ENCODE results near the gene STPG4. TPM values are rescaled to one million over a fixed set of nuclear protein-coding genes. Genes with fewer than 3 reads are reported as not detected.
"Not testable (repeated sequence)": the region's sequence is repeated elsewhere in the genome, so short reads cannot be mapped to it uniquely, and the experiment has no call there.

Gene STPG4
- total RNA-seq, 1 experiment from 2014 or later = 0.13 TPM

DNA sequence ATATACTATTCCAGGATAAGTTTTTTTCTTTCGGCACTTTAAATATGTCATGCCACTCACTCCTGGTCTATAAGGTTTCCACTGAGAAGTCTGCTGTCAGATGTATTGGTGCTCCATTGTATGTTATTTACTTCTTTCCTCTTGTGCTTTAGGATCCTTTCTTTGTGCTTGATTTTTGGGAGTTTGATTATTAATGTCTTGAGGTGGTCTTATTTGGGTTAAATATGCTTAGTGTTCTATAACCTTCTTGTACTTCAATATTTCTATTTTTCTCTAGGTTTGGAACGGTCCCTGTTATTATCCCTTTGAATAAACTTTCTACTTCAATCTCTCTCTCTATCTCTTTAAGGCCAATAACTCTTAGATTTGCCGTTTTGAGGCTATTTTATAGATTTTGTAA, 28.3 kb downstream of the STPG4 start:
- Histone ChIP-seq H3K14ac (ENCODE audit: insufficient read depth, low read length) (no peak overlapping the region), H3K4me1 (ENCODE audit: insufficient read depth, low read length) (no peaks in the 10 kb centered on the region), H3K27me3 (ENCODE audit: insufficient read depth, low read length) (no peaks in the 10 kb centered on the region), H3K23ac (ENCODE audit: insufficient read length, low read depth, low read length) (no peak overlapping the region), H3K9me3 (ENCODE audit: control insufficient read depth, low read depth, low read length) (no peaks in the 10 kb centered on the region), H4K20me1 (ENCODE audit: control insufficient read depth, insufficient read depth, insufficient read length) (no peaks in the 10 kb centered on the region), H3K27ac (ENCODE audit: insufficient read length, low read depth, low read length) (no peak overlapping the region), H3K56ac (ENCODE audit: insufficient read length, low read depth, low read length) (no peak overlapping the region), H3K79me1 (ENCODE audit: insufficient read depth, low read depth, low read length, poor library complexity, severe bottlenecking) (no peaks in the 10 kb centered on the region), H2BK15ac (ENCODE audit: low read depth, low read length) (no peak overlapping the region), H3K18ac (ENCODE audit: insufficient read length, low read depth, low read length) (no peak overlapping the region), H2AK5ac (ENCODE audit: insufficient read length, low read length) (no peak overlapping the region), H2BK12ac (ENCODE audit: insufficient read length, low read depth, low read length) (no peak overlapping the region), H4K8ac (replicated peaks; ENCODE audit: insufficient read length, low read depth, low read length) (no peak overlapping the region), H3T11ph (ENCODE audit: low read length) (no peak overlapping the region), H4K5ac (ENCODE audit: insufficient read length, low read depth, low read length) (no peak overlapping the region), H2BK20ac (ENCODE audit: low read depth, low read length, poor library complexity, severe bottlenecking) (no peak overlapping the region), H4K91ac (ENCODE audit: insufficient read length, low read depth, low read length) (no peak overlapping the region), H2AFZ (ENCODE audit: low read length) (no peak overlapping the region), H3K23me2 (ENCODE audit: insufficient read length, low read depth, low read length, poor library complexity, severe bottlenecking) (no peaks in the 10 kb centered on the region), H3K4ac (ENCODE audit: low read depth, low read length) (no peak overlapping the region), H3K4me2 (ENCODE audit: insufficient read depth, insufficient read length, low read length) (no peak overlapping the region), H2BK5ac (ENCODE audit: insufficient read length, low read length) (no peak overlapping the region), H3K79me2 (ENCODE audit: insufficient read depth, low read length) (no peaks in the 10 kb centered on the region), H2BK120ac (ENCODE audit: low read depth, low read length, poor library complexity, severe bottlenecking) (no peak overlapping the region), H3K9ac (ENCODE audit: extremely low read depth, insufficient read length, low read length) (no peak overlapping the region)
- WGBS (ENCODE audit: extremely low coverage, insufficient read length, low lambda C conversion rate) = no CpG with 5 or more reads among the region's 3 CpGs
- no peak overlapping the region for H3K4me3 Mint-ChIP-seq
- H3K36me3 Mint-ChIP-seq (ENCODE audit: insufficient read depth in 1 of 3, low read depth in 3 of 3) = peaks cover 0 to 6% (median 4%) of the 10 kb centered on the region in 3 experiments; a peak in 3 of 7 replicates
- peaks cover 11% of the 10 kb centered on the region in 2 experiments for H3K4me1 Mint-ChIP-seq
- peaks cover 3% of the 10 kb centered on the region for H3K27me3 Mint-ChIP-seq (ENCODE audit: low read depth)
- no peak overlapping the region for H3K27ac Mint-ChIP-seq
- H3K9me3 Mint-ChIP-seq = peaks cover 0 to 8% of the 10 kb centered on the region in 2 experiments; a peak in 2 of 5 replicates
- TF ChIP-seq, protein P1, sequence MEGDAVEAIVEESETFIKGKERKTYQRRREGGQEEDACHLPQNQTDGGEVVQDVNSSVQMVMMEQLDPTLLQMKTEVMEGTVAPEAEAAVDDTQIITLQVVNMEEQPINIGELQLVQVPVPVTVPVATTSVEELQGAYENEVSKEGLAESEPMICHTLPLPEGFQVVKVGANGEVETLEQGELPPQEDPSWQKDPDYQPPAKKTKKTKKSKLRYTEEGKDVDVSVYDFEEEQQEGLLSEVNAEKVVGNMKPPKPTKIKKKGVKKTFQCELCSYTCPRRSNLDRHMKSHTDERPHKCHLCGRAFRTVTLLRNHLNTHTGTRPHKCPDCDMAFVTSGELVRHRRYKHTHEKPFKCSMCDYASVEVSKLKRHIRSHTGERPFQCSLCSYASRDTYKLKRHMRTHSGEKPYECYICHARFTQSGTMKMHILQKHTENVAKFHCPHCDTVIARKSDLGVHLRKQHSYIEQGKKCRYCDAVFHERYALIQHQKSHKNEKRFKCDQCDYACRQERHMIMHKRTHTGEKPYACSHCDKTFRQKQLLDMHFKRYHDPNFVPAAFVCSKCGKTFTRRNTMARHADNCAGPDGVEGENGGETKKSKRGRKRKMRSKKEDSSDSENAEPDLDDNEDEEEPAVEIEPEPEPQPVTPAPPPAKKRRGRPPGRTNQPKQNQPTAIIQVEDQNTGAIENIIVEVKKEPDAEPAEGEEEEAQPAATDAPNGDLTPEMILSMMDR (conservative IDR thresholded peaks at IDR 0.05) = no peak
- no peak for DNase-seq

DNA sequence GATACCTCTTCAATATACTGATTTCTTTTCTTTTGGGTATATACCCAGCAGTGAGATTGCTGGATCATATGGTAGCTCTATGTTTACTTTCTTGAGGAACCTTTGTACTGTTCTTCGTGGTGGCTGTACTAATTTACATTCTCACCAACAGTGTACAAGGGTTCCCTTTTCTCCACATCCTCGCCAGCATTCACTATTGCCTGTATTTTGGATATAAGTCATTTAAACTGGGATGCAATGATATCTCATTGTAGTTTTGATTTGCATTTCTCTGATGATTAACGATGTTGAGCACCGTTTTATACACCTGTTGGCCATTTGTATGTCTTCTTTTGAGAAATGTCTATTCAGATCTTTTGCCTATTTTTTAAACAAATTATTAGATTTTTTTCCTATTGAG, 30.4 kb downstream of the STPG4 start:
- H3K36me3 Mint-ChIP-seq (ENCODE audit: insufficient read depth in 1 of 3, low read depth in 3 of 3); H3K27ac Mint-ChIP-seq; H3K4me2 ChIP-seq (ENCODE audit: insufficient read depth, insufficient read length, low read length); H3K79me1 ChIP-seq (ENCODE audit: insufficient read depth, low read depth, low read length, poor library complexity, severe bottlenecking); H4K20me1 ChIP-seq (ENCODE audit: control insufficient read depth, insufficient read depth, insufficient read length); H3K4ac ChIP-seq (ENCODE audit: low read depth, low read length); H2BK12ac ChIP-seq (ENCODE audit: insufficient read length, low read depth, low read length); H4K8ac ChIP-seq (replicated peaks; ENCODE audit: insufficient read length, low read depth, low read length); H3K4me3 Mint-ChIP-seq; H3K27me3 ChIP-seq (ENCODE audit: insufficient read depth, low read length); H3K23me2 ChIP-seq (ENCODE audit: insufficient read length, low read depth, low read length, poor library complexity, severe bottlenecking); H3K27me3 Mint-ChIP-seq (ENCODE audit: low read depth); H3K27ac ChIP-seq (ENCODE audit: insufficient read length, low read depth, low read length); H3K23ac ChIP-seq (ENCODE audit: insufficient read length, low read depth, low read length); DNase-seq; H2BK120ac ChIP-seq (ENCODE audit: low read depth, low read length, poor library complexity, severe bottlenecking); H3K9me3 Mint-ChIP-seq; H2BK15ac ChIP-seq (ENCODE audit: low read depth, low read length); H3K9me3 ChIP-seq (ENCODE audit: control insufficient read depth, low read depth, low read length); H4K5ac ChIP-seq (ENCODE audit: insufficient read length, low read depth, low read length); H4K91ac ChIP-seq (ENCODE audit: insufficient read length, low read depth, low read length); H2BK20ac ChIP-seq (ENCODE audit: low read depth, low read length, poor library complexity, severe bottlenecking); H3K56ac ChIP-seq (ENCODE audit: insufficient read length, low read depth, low read length); H3K79me2 ChIP-seq (ENCODE audit: insufficient read depth, low read length); H2BK5ac ChIP-seq (ENCODE audit: insufficient read length, low read length); H2AFZ ChIP-seq (ENCODE audit: low read length); H3K18ac ChIP-seq (ENCODE audit: insufficient read length, low read depth, low read length); H2AK5ac ChIP-seq (ENCODE audit: insufficient read length, low read length); H3K14ac ChIP-seq (ENCODE audit: insufficient read depth, low read length); H3K4me1 ChIP-seq (ENCODE audit: insufficient read depth, low read length); H3K9ac ChIP-seq (ENCODE audit: extremely low read depth, insufficient read length, low read length); H3T11ph ChIP-seq (ENCODE audit: low read length): not testable (repeated sequence)
- peaks cover 16 to 22% of the 10 kb centered on the region in 2 experiments for H3K4me1 Mint-ChIP-seq
- WGBS (ENCODE audit: extremely low coverage, insufficient read length, low lambda C conversion rate) = no CpG with 5 or more reads among the region's 4 CpGs
